ENCODE results near the gene PIN1.

PIN1 gene

GRCh38 chr19:9850235-9850959 lies 15.3 kb downstream of the PIN1 start:
- POLR2A ChIA-PET: no interaction called here
- Histone ChIP-seq H3K27ac (ENCODE audit: insufficient read depth in 1 of 2, low read depth in 1 of 2, low read length in 2 of 2, poor library complexity in 1 of 2, severe bottlenecking in 2 of 2) (no peak overlapping the region), H3K4me1 (ENCODE audit: control extremely low read depth in 1 of 4, control insufficient read depth in 4 of 4, insufficient read depth in 4 of 4, low read length in 3 of 4) (no peaks in the 10 kb centered on the region), H3K27me3 (replicated peaks in 2 of 5; ENCODE audit: control insufficient read depth in 4 of 5, insufficient read depth in 5 of 5, low read length in 4 of 5) (no peaks in the 10 kb centered on the region), H3K36me3 (ENCODE audit: control insufficient read depth in 4 of 4, insufficient read depth in 4 of 4, low read length in 3 of 4) (peaks cover 4 to 59% (median 29%) of the 10 kb centered on the region in 4 experiments), H3K9me3 (ENCODE audit: control extremely low read depth in 1 of 5, control insufficient read depth in 4 of 5, insufficient read depth in 2 of 5, low read depth in 1 of 5, low read length in 4 of 5) (no peaks in the 10 kb centered on the region), H3K4me3 (ENCODE audit: control insufficient read depth in 1 of 7, extremely low read depth in 1 of 7, insufficient read depth in 4 of 7, low read depth in 2 of 7, low read length in 6 of 7) (no peak overlapping the region)
- no peak for DNase-seq
- 91% methylated on average over 18 of the region's 19 CpGs for WGBS (ENCODE audit: insufficient coverage)
- CTCF ChIA-PET: no interaction called here

GRCh38 chr19:9854282-9854846 lies 19.2 kb downstream of the PIN1 start:
- 98% methylated on average over 38 of the region's 38 CpGs for WGBS (ENCODE audit: insufficient coverage)
- Histone ChIP-seq H3K27me3 (replicated peaks in 2 of 5; ENCODE audit: control insufficient read depth in 4 of 5, insufficient read depth in 5 of 5, low read length in 4 of 5) (no peaks in the 10 kb centered on the region), H3K27ac (ENCODE audit: insufficient read depth in 1 of 2, low read depth in 1 of 2, low read length in 2 of 2, poor library complexity in 1 of 2, severe bottlenecking in 2 of 2) (no peak overlapping the region), H3K4me3 (ENCODE audit: control insufficient read depth in 1 of 7, extremely low read depth in 1 of 7, insufficient read depth in 4 of 7, low read depth in 2 of 7, low read length in 6 of 7) (no peak overlapping the region), H3K36me3 (ENCODE audit: control insufficient read depth in 4 of 4, insufficient read depth in 4 of 4, low read length in 3 of 4) (peaks cover 0 to 20% (median 6%) of the 10 kb centered on the region in 4 experiments), H3K9me3 (ENCODE audit: control extremely low read depth in 1 of 5, control insufficient read depth in 4 of 5, insufficient read depth in 2 of 5, low read depth in 1 of 5, low read length in 4 of 5) (no peaks in the 10 kb centered on the region), H3K4me1 (ENCODE audit: control extremely low read depth in 1 of 4, control insufficient read depth in 4 of 4, insufficient read depth in 4 of 4, low read length in 3 of 4) (peaks cover 0 to 15% (median 12%) of the 10 kb centered on the region in 4 experiments)
- CTCF ChIA-PET: no interaction called here
- POLR2A ChIA-PET: no interaction called here
- DNase-seq: no peak

GRCh38 chr19:9856609-9857008 lies 21.5 kb downstream of the PIN1 start:
- POLR2A ChIA-PET: no interaction called here
- CTCF ChIA-PET: no interaction called here
- Histone ChIP-seq H3K9me3 (ENCODE audit: control extremely low read depth in 1 of 5, control insufficient read depth in 4 of 5, insufficient read depth in 2 of 5, low read depth in 1 of 5, low read length in 4 of 5) (no peaks in the 10 kb centered on the region), H3K27ac (ENCODE audit: insufficient read depth in 1 of 2, low read depth in 1 of 2, low read length in 2 of 2, poor library complexity in 1 of 2, severe bottlenecking in 2 of 2) (no peak overlapping the region), H3K36me3 (ENCODE audit: control insufficient read depth in 4 of 4, insufficient read depth in 4 of 4, low read length in 3 of 4) (no peaks in the 10 kb centered on the region), H3K4me1 (ENCODE audit: control extremely low read depth in 1 of 4, control insufficient read depth in 4 of 4, insufficient read depth in 4 of 4, low read length in 3 of 4) (peaks cover 0 to 15% (median 12%) of the 10 kb centered on the region in 4 experiments), H3K27me3 (replicated peaks in 2 of 5; ENCODE audit: control insufficient read depth in 4 of 5, insufficient read depth in 5 of 5, low read length in 4 of 5) (no peaks in the 10 kb centered on the region), H3K4me3 (ENCODE audit: control insufficient read depth in 1 of 7, extremely low read depth in 1 of 7, insufficient read depth in 4 of 7, low read depth in 2 of 7, low read length in 6 of 7) (no peak overlapping the region)
- DNase-seq: no peak
- 91% methylated on average over 8 of the region's 9 CpGs for WGBS (ENCODE audit: insufficient coverage)

- H3K27ac ChIP-seq (ENCODE audit: insufficient read depth in 1 of 2, low read depth in 1 of 2, low read length in 2 of 2, poor library complexity in 1 of 2, severe bottlenecking in 2 of 2): no peak overlapping the region
- H3K36me3 ChIP-seq (ENCODE audit: control insufficient read depth in 4 of 4, insufficient read depth in 4 of 4, low read length in 3 of 4): no peaks in the 10 kb centered on the region
- peaks cover 0 to 15% (median 12%) of the 10 kb centered on the region in 4 experiments for H3K4me1 ChIP-seq (ENCODE audit: control extremely low read depth in 1 of 4, control insufficient read depth in 4 of 4, insufficient read depth in 4 of 4, low read length in 3 of 4)
- no peaks in the 10 kb centered on the region for H3K27me3 ChIP-seq (replicated peaks in 2 of 5; ENCODE audit: control insufficient read depth in 4 of 5, insufficient read depth in 5 of 5, low read length in 4 of 5)
- DNase-seq: no peak
- H3K4me3 ChIP-seq (ENCODE audit: control insufficient read depth in 1 of 7, extremely low read depth in 1 of 7, insufficient read depth in 4 of 7, low read depth in 2 of 7, low read length in 6 of 7): no peak overlapping the region
- POLR2A ChIA-PET: no interaction called here
- WGBS (ENCODE audit: insufficient coverage): 98% methylated on average over 13 of the region's 13 CpGs
- H3K9me3 ChIP-seq (ENCODE audit: control extremely low read depth in 1 of 5, control insufficient read depth in 4 of 5, insufficient read depth in 2 of 5, low read depth in 1 of 5, low read length in 4 of 5): no peaks in the 10 kb centered on the region
- CTCF ChIA-PET: interaction anchor here (1.1 kb wide), 1 partner anchor 652 kb away, joined by 3 read pairs; no protein-coding TSS in a partner anchor
Observed at GRCh38 chr19:9857076-9857721, 22.1 kb downstream of the PIN1 start.

GRCh38 chr19:9857920-9858746 lies 23.0 kb downstream of the PIN1 start:
- H3K4me1 ChIP-seq (ENCODE audit: control extremely low read depth in 1 of 4, control insufficient read depth in 4 of 4, insufficient read depth in 4 of 4, low read length in 3 of 4): peaks cover 0 to 15% (median 12%) of the 10 kb centered on the region in 4 experiments
- DNase-seq: peak; percentile 13 to 59 (median 49)
- WGBS (ENCODE audit: insufficient coverage): 46% methylated on average over 8 of the region's 10 CpGs
- ChIA-PET POLR2A (interaction anchor here (0.7 kb wide), 1 partner anchor 69 kb away, joined by 3 read pairs; no protein-coding TSS in a partner anchor), CTCF (interaction anchor here (1.1 kb wide), 2 partner anchors 10 to 653 kb away, joined by 3 read pairs; no protein-coding TSS in a partner anchor)
- no peak overlapping the region for H3K27ac ChIP-seq (ENCODE audit: insufficient read depth in 1 of 2, low read depth in 1 of 2, low read length in 2 of 2, poor library complexity in 1 of 2, severe bottlenecking in 2 of 2)
- H3K4me3 ChIP-seq (ENCODE audit: control insufficient read depth in 1 of 7, extremely low read depth in 1 of 7, insufficient read depth in 4 of 7, low read depth in 2 of 7, low read length in 6 of 7): no peak overlapping the region
- H3K27me3 ChIP-seq (replicated peaks in 2 of 5; ENCODE audit: control insufficient read depth in 4 of 5, insufficient read depth in 5 of 5, low read length in 4 of 5): no peaks in the 10 kb centered on the region
- H3K36me3 ChIP-seq (ENCODE audit: control insufficient read depth in 4 of 4, insufficient read depth in 4 of 4, low read length in 3 of 4): no peaks in the 10 kb centered on the region
- no peaks in the 10 kb centered on the region for H3K9me3 ChIP-seq (ENCODE audit: control extremely low read depth in 1 of 5, control insufficient read depth in 4 of 5, insufficient read depth in 2 of 5, low read depth in 1 of 5, low read length in 4 of 5)

- Histone ChIP-seq H3K4me3 (ENCODE audit: control insufficient read depth in 1 of 7, extremely low read depth in 1 of 7, insufficient read depth in 4 of 7, low read depth in 2 of 7, low read length in 6 of 7) (no peak overlapping the region), H3K4me1 (ENCODE audit: control extremely low read depth in 1 of 4, control insufficient read depth in 4 of 4, insufficient read depth in 4 of 4, low read length in 3 of 4) (peaks cover 0 to 15% (median 12%) of the 10 kb centered on the region in 4 experiments), H3K27me3 (replicated peaks in 2 of 5; ENCODE audit: control insufficient read depth in 4 of 5, insufficient read depth in 5 of 5, low read length in 4 of 5) (no peaks in the 10 kb centered on the region), H3K9me3 (ENCODE audit: control extremely low read depth in 1 of 5, control insufficient read depth in 4 of 5, insufficient read depth in 2 of 5, low read depth in 1 of 5, low read length in 4 of 5) (no peaks in the 10 kb centered on the region), H3K27ac (ENCODE audit: insufficient read depth in 1 of 2, low read depth in 1 of 2, low read length in 2 of 2, poor library complexity in 1 of 2, severe bottlenecking in 2 of 2) (no peak overlapping the region), H3K36me3 (ENCODE audit: control insufficient read depth in 4 of 4, insufficient read depth in 4 of 4, low read length in 3 of 4) (no peaks in the 10 kb centered on the region)
- POLR2A ChIA-PET: interaction anchor here (0.7 kb wide), 1 partner anchor 68 kb away, joined by 3 read pairs; no protein-coding TSS in a partner anchor
- CTCF ChIA-PET: interaction anchor here (1.1 kb wide), 1 partner anchor 9 kb away, joined by 3 read pairs; no protein-coding TSS in a partner anchor
- DNase-seq: no peak
Observed at GRCh38 chr19:9858766-9859165, 23.6 kb downstream of the PIN1 start.

Measured in common myeloid progenitor, CD34-positive (primary cell).